ENCODE results near the gene RPL35. TPM values are rescaled to one million over a fixed set of nuclear protein-coding genes. Genes with fewer than 3 reads are reported as not detected.

Gene RPL35
- total and polyA plus RNA-seq, 3 donors from 2014 or later, result 902 to 1,286 (median 1,119) TPM

- no peaks in the 10 kb centered on the region for H3K27me3 ChIP-seq
- no peak overlapping the region for H3K27ac ChIP-seq
- DNase-seq, result no peak
- H3K4me3 ChIP-seq, result no peak overlapping the region
- no peaks in the 10 kb centered on the region for H3K9me3 ChIP-seq
- H3K4me1 ChIP-seq, result no peaks in the 10 kb centered on the region
- no peaks in the 10 kb centered on the region for H3K36me3 ChIP-seq (ENCODE audit: low read depth, missing control alignments)
- intact Hi-C loops (cut with DNase I; ENCODE audit: low total_unique reads), result no loop called here
- TF ChIP-seq CTCF (IDR thresholded peaks at IDR 0.05) (no peak), POLR2A (IDR thresholded peaks at IDR 0.05) (no peak)
- WGBS, 2 donors, result 72 to 85% methylated on average over 6 to 12 of the region's 13 CpGs
These were observed 20.5 kb upstream of the RPL35 start for GRCh38 chr9:124882231-124882630.

GRCh38 chr9:124881138-124881743 is 19.5 kb upstream of the RPL35 start:
- no peaks in the 10 kb centered on the region for H3K4me1 ChIP-seq
- H3K36me3 ChIP-seq (ENCODE audit: low read depth, missing control alignments), result no peaks in the 10 kb centered on the region
- no peak overlapping the region for H3K4me3 ChIP-seq
- intact Hi-C loops (cut with DNase I; ENCODE audit: low total_unique reads), result no loop called here
- no peaks in the 10 kb centered on the region for H3K27me3 ChIP-seq
- 95 to 96% methylated on average over 16 of the region's 16 CpGs for WGBS, 2 donors
- TF ChIP-seq CTCF (IDR thresholded peaks at IDR 0.05) (no peak), POLR2A (IDR thresholded peaks at IDR 0.05) (no peak)
- H3K9me3 ChIP-seq, result no peaks in the 10 kb centered on the region
- no peak overlapping the region for H3K27ac ChIP-seq
- no peak for DNase-seq

GRCh38 chr9:124880501-124880900 is 18.7 kb upstream of the RPL35 start:
- DNase-seq, result no peak
- intact Hi-C loops (cut with DNase I; ENCODE audit: low total_unique reads), result no loop called here
- Histone ChIP-seq H3K4me1 (no peaks in the 10 kb centered on the region), H3K36me3 (ENCODE audit: low read depth, missing control alignments) (no peaks in the 10 kb centered on the region), H3K27me3 (no peaks in the 10 kb centered on the region), H3K27ac (no peak overlapping the region), H3K9me3 (no peaks in the 10 kb centered on the region), H3K4me3 (no peak overlapping the region)
- TF ChIP-seq POLR2A (IDR thresholded peaks at IDR 0.05) (no peak), CTCF (IDR thresholded peaks at IDR 0.05) (no peak)
- WGBS, 2 donors, result 67 to 79% methylated on average over 9 of the region's 9 CpGs

- intact Hi-C loops (cut with DNase I; ENCODE audit: low total_unique reads), result no loop called here
- H3K4me3 ChIP-seq, result no peak overlapping the region
- peaks cover 9% of the 10 kb centered on the region for H3K4me1 ChIP-seq
- 73% methylated on average over 10 of the region's 10 CpGs for WGBS, 2 donors
- H3K9me3 ChIP-seq, result no peaks in the 10 kb centered on the region
- H3K36me3 ChIP-seq (ENCODE audit: low read depth, missing control alignments), result no peaks in the 10 kb centered on the region
- H3K27ac ChIP-seq, result no peak overlapping the region
- H3K27me3 ChIP-seq, result no peaks in the 10 kb centered on the region
- TF ChIP-seq CTCF (IDR thresholded peaks at IDR 0.05) (no peak), POLR2A (IDR thresholded peaks at IDR 0.05) (no peak)
- DNase-seq, result no peak
These were observed 17.5 kb upstream of the RPL35 start for GRCh38 chr9:124879226-124879625.

- no peak for DNase-seq
- H3K27ac ChIP-seq, result no peak overlapping the region
- H3K27me3 ChIP-seq, result no peaks in the 10 kb centered on the region
- 88% methylated on average over 6 of the region's 6 CpGs for WGBS, 2 donors
- intact Hi-C loops (cut with DNase I; ENCODE audit: low total_unique reads), result no loop called here
- no peaks in the 10 kb centered on the region for H3K9me3 ChIP-seq
- TF ChIP-seq POLR2A (IDR thresholded peaks at IDR 0.05), result no peak
- TF ChIP-seq CTCF (IDR thresholded peaks at IDR 0.05), result no peak
- peaks cover 16% of the 10 kb centered on the region for H3K4me1 ChIP-seq
- H3K36me3 ChIP-seq (ENCODE audit: low read depth, missing control alignments), result no peaks in the 10 kb centered on the region
- H3K4me3 ChIP-seq, result no peak overlapping the region
These were observed 16.8 kb upstream of the RPL35 start for GRCh38 chr9:124878518-124878917.

Measured in testis (tissue), 3 donors.